GM19240 (cell line): ENCODE data around the gene TMEM121.

Experiments used
- DNase-seq: peaks from one replicate; pipeline ENCODE4 v3.0.0; 2011; ENCODE audit warnings: low spot score; ENCODE audit not compliant: insufficient read length

TMEM121 gene

GRCh38 chr14:105498430-105499255 is 27.7 kb upstream of the TMEM121 start:
- DNase-seq, result no peak

GRCh38 chr14:105499256-105500035 is 26.9 kb upstream of the TMEM121 start:
- DNase-seq, result no peak

- no peak for DNase-seq
Observed at GRCh38 chr14:105500036-105500725, 26.2 kb upstream of the TMEM121 start.

GRCh38 chr14:105500726-105501101 is 25.7 kb upstream of the TMEM121 start:
- no peak for DNase-seq

GRCh38 chr14:105501504-105502291 is 24.7 kb upstream of the TMEM121 start:
- DNase-seq, result no peak

- no peak for DNase-seq
Observed at GRCh38 chr14:105502446-105503295, 23.7 kb upstream of the TMEM121 start.

- no peak for DNase-seq
Observed at GRCh38 chr14:105503296-105503640, 23.1 kb upstream of the TMEM121 start.

- no peak for DNase-seq
Observed at GRCh38 chr14:105503935-105504692, 22.3 kb upstream of the TMEM121 start.

- DNase-seq, result no peak
Observed at GRCh38 chr14:105505101-105505500, 21.3 kb upstream of the TMEM121 start.

GRCh38 chr14:105507247-105507646 is 19.1 kb upstream of the TMEM121 start:
- DNase-seq, result no peak

GRCh38 chr14:105508069-105508468 is 18.3 kb upstream of the TMEM121 start:
- no peak for DNase-seq

GRCh38 chr14:105508601-105509000 is 17.8 kb upstream of the TMEM121 start:
- DNase-seq, result no peak

GRCh38 chr14:105517096-105517495 is 9.3 kb upstream of the TMEM121 start:
- DNase-seq, result no peak

GRCh38 chr14:105519946-105520698 is 6.3 kb upstream of the TMEM121 start:
- no peak for DNase-seq

GRCh38 chr14:105525326-105525725 is 1.1 kb upstream of the TMEM121 start:
- DNase-seq, result no peak

GRCh38 chr14:105526776-105527380 is 495 bp downstream of the TMEM121 start:
- DNase-seq, result no peak

GRCh38 chr14:105527381-105527825 is 1.0 kb downstream of the TMEM121 start:
- no peak for DNase-seq

GRCh38 chr14:105527826-105528585 is 1.6 kb downstream of the TMEM121 start:
- DNase-seq, result peak; percentile 92
